HG03460 (cell line): ENCODE results near the gene UXS1.
"Not testable (repeated sequence)": the region's sequence is repeated elsewhere in the genome, so short reads cannot be mapped to it uniquely, and the experiment has no call there.

ENCODE experiments used
- ATAC-seq: cut with Tn5 transposase; IDR thresholded peaks from one replicate; pipeline ENCODE4 v1.9.1; 2021; ENCODE audit not compliant: unreplicated experiment

UXS1 gene

DNA sequence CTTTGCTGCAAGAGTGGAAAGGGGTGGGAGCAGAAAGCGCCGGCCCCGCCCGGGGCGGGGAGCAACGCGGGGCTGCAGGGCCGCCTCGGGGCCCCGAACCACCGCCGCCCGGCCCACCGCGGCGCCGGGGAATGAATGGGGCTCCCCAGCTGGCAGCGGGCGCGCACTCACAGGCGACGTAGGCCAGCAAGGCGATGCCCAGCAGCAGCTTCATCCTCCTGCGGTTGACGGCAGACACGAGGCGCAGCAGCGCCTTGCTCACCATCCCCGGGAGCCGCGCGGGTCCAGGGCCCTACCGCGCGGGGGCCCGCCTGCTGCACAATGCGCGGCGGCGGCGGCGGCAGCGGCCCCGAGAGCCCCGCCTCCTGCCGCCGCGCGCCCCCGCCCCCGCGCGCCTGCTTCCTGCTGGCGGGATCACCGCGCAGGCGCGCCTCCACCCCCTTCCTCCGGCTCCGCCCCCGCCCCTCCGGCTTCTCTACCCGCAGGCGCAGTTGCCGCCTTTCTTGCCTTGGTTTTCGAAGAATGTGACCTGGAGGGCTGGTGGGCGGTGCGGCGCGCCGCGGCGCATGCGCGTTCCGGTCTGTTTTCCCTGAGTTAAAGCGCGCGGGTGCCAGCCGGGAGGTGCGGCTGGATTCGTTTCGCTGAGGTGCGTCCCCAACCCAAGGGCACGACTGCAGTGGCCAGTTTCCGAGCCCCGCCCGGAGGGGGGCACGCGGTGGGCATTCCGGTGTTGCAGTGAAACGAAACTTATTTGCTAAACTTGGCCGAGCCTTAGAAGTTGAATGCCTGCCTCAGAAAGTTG lies at the start of gene UXS1:
TSS of gene UXS1 (minus strand) at position 325 of the 802 bp plus-strand sequence. CDS start at position 265, 60 bp downstream.
- peak; percentile 59 for ATAC-seq

DNA sequence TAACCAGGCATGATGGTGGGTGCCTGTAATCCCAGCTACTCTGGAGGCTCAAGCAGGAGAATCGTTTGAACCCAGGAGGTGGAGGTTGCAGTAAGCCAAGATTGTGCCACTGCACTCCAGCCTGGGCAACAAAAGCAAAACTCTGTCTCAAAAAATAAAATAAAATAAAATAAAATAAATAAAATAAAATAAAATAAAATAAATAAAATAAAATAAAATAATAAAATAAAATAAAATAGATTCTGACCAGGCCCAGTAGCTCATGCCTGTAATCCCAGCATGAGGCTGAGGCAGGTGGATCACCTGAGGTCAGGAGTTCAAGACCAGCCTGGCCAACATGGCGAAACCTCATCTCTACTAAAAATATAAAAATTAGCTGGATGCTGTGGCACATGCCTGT lies 45.4 kb upstream of the UXS1 start:
- not testable (repeated sequence) for ATAC-seq

GRCh38 chr2:106235392-106235791 lies 41.3 kb upstream of the UXS1 start:
- not testable (repeated sequence) for ATAC-seq

- ATAC-seq = no peak
Measured at GRCh38 chr2:106233350-106233706, 39.2 kb upstream of the UXS1 start.

- no peak for ATAC-seq
Measured at GRCh38 chr2:106232638-106233349, 38.7 kb upstream of the UXS1 start.

- ATAC-seq = no peak
Measured at GRCh38 chr2:106223347-106223746, 29.2 kb upstream of the UXS1 start.

DNA sequence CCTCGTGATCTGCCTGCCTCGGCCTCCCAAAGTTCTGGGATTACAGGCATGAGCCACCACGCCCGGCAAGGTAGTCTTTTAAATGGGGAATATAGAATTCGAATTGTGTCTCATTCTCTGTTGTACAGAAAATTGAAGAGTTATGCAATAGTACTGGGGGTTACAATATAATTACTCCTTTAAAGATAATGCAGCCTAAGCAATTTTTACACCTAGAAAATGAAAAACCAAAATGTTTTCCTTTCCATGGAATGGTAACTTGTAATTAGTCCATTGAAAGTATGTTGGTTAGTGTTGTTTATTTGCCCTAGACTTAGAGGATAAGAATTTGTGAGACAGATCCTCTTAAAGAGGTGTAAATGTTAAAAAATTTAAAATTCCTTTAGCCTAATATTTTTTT lies 28.0 kb upstream of the UXS1 start:
- ATAC-seq = not testable (repeated sequence)

GRCh38 chr2:106219813-106220212 lies 25.7 kb upstream of the UXS1 start:
- no peak for ATAC-seq

GRCh38 chr2:106219157-106219556 lies 25.1 kb upstream of the UXS1 start:
- not testable (repeated sequence) for ATAC-seq

- ATAC-seq = no peak
Measured at GRCh38 chr2:106208874-106209273, 14.8 kb upstream of the UXS1 start.

- ATAC-seq = no peak
Measured at GRCh38 chr2:106208399-106208798, 14.3 kb upstream of the UXS1 start.

DNA sequence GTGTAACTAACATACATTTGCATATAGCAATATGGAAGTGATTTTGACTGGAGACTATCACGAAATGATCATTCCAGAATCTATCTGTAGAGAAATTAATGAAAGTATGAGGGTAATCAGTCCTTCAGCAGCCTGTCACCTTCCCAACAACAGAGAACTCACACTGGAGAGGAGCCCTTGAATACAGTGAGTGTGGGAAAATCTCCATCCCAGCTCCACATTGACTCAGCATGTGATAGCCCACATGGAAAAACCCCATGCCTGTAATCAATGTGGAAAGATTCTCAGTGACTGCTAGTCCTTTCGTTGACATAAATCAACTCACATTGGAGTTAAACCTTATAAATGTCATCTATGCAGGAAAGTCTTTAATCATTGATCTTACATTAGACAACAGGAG lies 13.1 kb upstream of the UXS1 start:
- ATAC-seq = no peak

DNA sequence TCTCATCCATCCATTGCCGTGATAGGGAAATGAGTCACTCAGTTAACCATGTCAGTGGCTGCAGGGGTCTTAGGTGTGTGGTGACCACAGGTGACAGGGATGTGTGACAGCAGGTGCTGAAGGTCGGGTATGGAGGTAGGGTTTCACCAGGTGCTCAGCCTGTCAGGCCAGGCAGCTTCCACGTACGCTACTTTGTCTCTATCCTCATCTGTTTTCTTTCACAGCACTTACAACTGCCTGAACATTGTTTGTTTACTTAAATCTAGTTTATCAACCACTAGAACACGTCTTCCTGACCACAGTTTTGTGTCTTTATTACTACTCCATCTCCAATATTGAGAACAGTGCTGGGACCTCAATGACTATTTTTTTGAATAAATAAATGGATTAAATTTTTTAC lies 11.4 kb upstream of the UXS1 start:
- no peak for ATAC-seq

DNA sequence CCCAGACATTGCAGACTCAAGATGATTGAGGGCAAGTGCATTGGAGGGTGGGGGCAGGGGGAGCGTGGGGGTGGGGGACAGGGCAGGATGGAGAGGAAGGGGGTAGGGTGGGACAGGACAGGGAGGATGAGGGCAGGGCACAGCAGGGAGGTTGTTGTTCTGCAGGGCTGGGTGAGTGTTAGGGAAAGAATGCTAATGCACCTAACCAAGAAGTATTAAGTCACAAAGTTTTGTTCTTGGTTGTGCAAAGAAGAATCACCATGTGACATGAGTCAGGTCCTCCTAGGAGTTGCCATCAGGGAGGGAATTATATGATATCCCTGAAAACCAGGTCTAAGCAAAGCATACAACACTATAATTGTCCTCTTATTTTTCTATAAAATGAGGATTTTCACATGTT lies 10.4 kb upstream of the UXS1 start:
- ATAC-seq = not testable (repeated sequence)

- no peak for ATAC-seq
Measured at GRCh38 chr2:106201661-106202060, 7.6 kb upstream of the UXS1 start.

GRCh38 chr2:106197878-106198277 lies 3.8 kb upstream of the UXS1 start:
- ATAC-seq = no peak

- ATAC-seq = no peak
Measured at GRCh38 chr2:106195981-106196380, 1.9 kb upstream of the UXS1 start.

DNA sequence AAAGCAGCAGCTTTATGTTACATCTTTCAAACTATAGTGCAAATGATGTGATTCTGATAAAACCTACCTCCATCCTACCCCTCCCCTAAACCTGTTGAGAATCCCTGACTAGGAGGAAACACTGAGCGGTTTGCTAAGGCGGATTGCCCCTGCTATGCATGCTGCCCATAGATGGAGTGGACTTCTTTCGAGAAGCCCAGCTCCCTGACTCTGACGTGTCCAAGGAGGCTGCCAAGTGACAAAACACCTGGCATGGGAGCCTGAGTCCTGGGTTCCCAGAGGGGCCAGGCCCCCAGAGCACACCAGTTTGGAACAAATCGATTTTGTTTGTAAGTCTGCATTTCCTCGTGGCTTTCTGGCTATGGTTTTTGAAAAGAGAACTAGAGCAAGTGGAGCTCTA lies 1.4 kb upstream of the UXS1 start:
- no peak for ATAC-seq

- ATAC-seq = no peak
Measured at GRCh38 chr2:106193690-106193976, 468 bp downstream of the UXS1 start.

DNA sequence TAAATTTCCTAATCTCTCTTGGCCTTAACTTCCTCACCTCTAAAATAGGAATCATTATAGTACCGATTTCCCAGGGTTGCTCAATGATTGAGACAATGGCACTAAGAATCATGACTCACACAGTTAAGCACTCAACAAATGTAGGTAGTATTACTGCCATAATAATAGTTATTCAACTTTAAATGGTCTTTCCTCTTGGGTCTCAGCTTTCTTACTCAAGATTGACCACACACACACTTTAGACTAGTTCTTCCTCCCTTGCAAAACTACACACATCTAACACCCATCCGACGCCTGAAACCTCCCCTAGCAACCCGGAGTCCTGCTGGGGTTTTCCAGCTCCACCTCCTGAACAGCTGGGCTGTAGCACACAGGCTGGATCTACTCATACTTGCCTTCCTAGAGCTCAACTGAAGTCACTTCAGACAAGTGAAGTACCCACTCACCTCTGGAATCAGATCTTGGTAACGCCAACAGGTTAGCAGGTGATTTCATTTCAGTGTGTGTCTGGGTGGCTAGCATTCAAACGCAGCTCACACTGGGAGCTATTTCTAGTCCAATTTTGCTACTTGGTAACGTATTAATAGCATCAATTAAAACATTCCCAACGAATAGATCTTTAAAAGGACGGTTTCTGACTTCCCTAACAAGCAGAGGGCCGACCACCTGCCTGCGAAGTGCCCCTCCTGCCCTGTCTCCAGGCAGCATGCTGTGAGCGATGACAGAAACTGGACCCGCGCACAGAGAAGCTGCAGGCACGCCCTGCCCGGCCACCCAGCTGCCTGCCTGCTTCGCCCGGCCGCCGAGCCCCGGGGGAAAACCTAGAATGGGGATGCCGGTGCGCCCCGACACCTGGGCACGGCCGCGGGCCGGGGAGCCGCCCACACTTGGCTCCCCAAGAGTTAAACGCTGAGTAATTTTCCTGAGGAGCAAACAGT lies 1.1 kb downstream of the UXS1 start:
- ATAC-seq = peak; percentile 45

GRCh38 chr2:106191511-106192016 lies 2.5 kb downstream of the UXS1 start:
- no peak for ATAC-seq
